ENCODE results near the gene CXCL13. TPM values are rescaled to one million over a fixed set of nuclear protein-coding genes. Genes with fewer than 3 reads are reported as not detected.

Gene CXCL13
- total RNA-seq, 1 experiment from 2014 or later: not detected

- TF ChIP-seq JAZF1 (CRISPR knock-in tag; IDR thresholded peaks at IDR 0.05): no peak
- no peak for TF ChIP-seq STAT6 (CRISPR knock-in tag; conservative IDR thresholded peaks at IDR 0.05; ENCODE audit: low read depth)
- TF ChIP-seq CREB1 (CRISPR knock-in tag; IDR thresholded peaks at IDR 0.05): no peak
- TF ChIP-seq, protein P1, sequence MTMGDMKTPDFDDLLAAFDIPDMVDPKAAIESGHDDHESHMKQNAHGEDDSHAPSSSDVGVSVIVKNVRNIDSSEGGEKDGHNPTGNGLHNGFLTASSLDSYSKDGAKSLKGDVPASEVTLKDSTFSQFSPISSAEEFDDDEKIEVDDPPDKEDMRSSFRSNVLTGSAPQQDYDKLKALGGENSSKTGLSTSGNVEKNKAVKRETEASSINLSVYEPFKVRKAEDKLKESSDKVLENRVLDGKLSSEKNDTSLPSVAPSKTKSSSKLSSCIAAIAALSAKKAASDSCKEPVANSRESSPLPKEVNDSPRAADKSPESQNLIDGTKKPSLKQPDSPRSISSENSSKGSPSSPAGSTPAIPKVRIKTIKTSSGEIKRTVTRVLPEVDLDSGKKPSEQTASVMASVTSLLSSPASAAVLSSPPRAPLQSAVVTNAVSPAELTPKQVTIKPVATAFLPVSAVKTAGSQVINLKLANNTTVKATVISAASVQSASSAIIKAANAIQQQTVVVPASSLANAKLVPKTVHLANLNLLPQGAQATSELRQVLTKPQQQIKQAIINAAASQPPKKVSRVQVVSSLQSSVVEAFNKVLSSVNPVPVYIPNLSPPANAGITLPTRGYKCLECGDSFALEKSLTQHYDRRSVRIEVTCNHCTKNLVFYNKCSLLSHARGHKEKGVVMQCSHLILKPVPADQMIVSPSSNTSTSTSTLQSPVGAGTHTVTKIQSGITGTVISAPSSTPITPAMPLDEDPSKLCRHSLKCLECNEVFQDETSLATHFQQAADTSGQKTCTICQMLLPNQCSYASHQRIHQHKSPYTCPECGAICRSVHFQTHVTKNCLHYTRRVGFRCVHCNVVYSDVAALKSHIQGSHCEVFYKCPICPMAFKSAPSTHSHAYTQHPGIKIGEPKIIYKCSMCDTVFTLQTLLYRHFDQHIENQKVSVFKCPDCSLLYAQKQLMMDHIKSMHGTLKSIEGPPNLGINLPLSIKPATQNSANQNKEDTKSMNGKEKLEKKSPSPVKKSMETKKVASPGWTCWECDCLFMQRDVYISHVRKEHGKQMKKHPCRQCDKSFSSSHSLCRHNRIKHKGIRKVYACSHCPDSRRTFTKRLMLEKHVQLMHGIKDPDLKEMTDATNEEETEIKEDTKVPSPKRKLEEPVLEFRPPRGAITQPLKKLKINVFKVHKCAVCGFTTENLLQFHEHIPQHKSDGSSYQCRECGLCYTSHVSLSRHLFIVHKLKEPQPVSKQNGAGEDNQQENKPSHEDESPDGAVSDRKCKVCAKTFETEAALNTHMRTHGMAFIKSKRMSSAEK (CRISPR knock-in tag; IDR thresholded peaks at IDR 0.05; ENCODE audit: borderline replicate concordance): no peak
- TF ChIP-seq, protein P2, sequence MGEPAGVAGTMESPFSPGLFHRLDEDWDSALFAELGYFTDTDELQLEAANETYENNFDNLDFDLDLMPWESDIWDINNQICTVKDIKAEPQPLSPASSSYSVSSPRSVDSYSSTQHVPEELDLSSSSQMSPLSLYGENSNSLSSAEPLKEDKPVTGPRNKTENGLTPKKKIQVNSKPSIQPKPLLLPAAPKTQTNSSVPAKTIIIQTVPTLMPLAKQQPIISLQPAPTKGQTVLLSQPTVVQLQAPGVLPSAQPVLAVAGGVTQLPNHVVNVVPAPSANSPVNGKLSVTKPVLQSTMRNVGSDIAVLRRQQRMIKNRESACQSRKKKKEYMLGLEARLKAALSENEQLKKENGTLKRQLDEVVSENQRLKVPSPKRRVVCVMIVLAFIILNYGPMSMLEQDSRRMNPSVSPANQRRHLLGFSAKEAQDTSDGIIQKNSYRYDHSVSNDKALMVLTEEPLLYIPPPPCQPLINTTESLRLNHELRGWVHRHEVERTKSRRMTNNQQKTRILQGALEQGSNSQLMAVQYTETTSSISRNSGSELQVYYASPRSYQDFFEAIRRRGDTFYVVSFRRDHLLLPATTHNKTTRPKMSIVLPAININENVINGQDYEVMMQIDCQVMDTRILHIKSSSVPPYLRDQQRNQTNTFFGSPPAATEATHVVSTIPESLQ (CRISPR knock-in tag; IDR thresholded peaks at IDR 0.05): no peak
- no peak for TF ChIP-seq HMGA2 (CRISPR knock-in tag; IDR thresholded peaks at IDR 0.05)
- no peak for TF ChIP-seq ELF4 (CRISPR knock-in tag; IDR thresholded peaks at IDR 0.05; ENCODE audit: low read depth)
Observed at GRCh38 chr4:77624213-77624612, 18.6 kb downstream of the CXCL13 start (continued).

GRCh38 chr4:77625485-77625884 is 19.9 kb downstream of the CXCL13 start:
- ATAC-seq: no peak
- H3K27me3 Mint-ChIP-seq (ENCODE audit: low read depth): no peaks in the 10 kb centered on the region
- H3K4me1 Mint-ChIP-seq: no peaks in the 10 kb centered on the region
- no peaks in the 10 kb centered on the region for H3K9me3 Mint-ChIP-seq
- H3K4me3 Mint-ChIP-seq: no peak overlapping the region
- DNase-seq (ENCODE audit: low spot score): no peak
- CTCF ChIA-PET: no interaction called here
- no peak overlapping the region for H3K27ac Mint-ChIP-seq
- no peak for TF ChIP-seq NFE2L1 (CRISPR knock-in tag; IDR thresholded peaks at IDR 0.05)
- no peak for TF ChIP-seq HMGA2 (CRISPR knock-in tag; IDR thresholded peaks at IDR 0.05)
- TF ChIP-seq, protein P3, sequence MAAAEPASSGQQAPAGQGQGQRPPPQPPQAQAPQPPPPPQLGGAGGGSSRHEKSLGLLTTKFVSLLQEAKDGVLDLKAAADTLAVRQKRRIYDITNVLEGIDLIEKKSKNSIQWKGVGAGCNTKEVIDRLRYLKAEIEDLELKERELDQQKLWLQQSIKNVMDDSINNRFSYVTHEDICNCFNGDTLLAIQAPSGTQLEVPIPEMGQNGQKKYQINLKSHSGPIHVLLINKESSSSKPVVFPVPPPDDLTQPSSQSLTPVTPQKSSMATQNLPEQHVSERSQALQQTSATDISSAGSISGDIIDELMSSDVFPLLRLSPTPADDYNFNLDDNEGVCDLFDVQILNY (CRISPR knock-in tag; IDR thresholded peaks at IDR 0.05): no peak
- no peaks in the 10 kb centered on the region for H3K36me3 Mint-ChIP-seq
- POLR2A ChIA-PET: no interaction called here

DNA sequence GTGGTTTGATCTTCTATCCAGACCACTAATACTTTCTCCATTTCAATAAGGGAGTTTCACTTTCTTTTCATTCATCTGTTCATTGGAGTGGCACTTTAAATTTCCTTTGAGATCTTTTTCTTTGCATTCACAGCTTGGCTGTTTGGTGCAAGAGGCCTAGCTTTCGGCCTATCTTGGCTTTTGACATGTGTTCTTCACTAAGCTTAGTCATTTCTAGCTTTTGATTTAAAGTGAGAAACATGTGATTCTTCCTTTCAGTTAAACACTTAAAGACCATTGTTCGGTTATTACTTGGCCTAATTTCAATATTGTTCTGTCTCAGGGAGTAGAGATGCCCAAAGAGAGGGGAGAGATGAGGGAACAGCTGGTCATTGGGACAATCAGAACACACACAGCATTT is 24.3 kb downstream of the CXCL13 start:
- no peak overlapping the region for H3K4me3 Mint-ChIP-seq
- DNase-seq (ENCODE audit: low spot score) (no peak), ATAC-seq (no peak)
- H3K36me3 Mint-ChIP-seq: no peaks in the 10 kb centered on the region
- no peak overlapping the region for H3K27ac Mint-ChIP-seq
- POLR2A ChIA-PET: no interaction called here
- TF ChIP-seq USF1 (CRISPR knock-in tag; IDR thresholded peaks at IDR 0.05): no peak
- no peak for TF ChIP-seq IRF1 (CRISPR knock-in tag; IDR thresholded peaks at IDR 0.05)
- no peak for TF ChIP-seq FOXK1 (CRISPR knock-in tag; IDR thresholded peaks at IDR 0.05)
- TF ChIP-seq NFYB (CRISPR knock-in tag; conservative IDR thresholded peaks at IDR 0.05; ENCODE audit: low read depth): no peak
- TF ChIP-seq NFE2L1 (CRISPR knock-in tag; IDR thresholded peaks at IDR 0.05): no peak
- TF ChIP-seq ZNF396 (CRISPR knock-in tag; IDR thresholded peaks at IDR 0.05; ENCODE audit: borderline replicate concordance): no peak
- TF ChIP-seq EMX1 (CRISPR knock-in tag; IDR thresholded peaks at IDR 0.05): no peak
- TF ChIP-seq TEAD4 (CRISPR knock-in tag; IDR thresholded peaks at IDR 0.05): no peak
- peaks cover 7% of the 10 kb centered on the region; the same call in 1 of the 2 replicates for H3K9me3 Mint-ChIP-seq
- H3K4me1 Mint-ChIP-seq: no peaks in the 10 kb centered on the region
- H3K27me3 Mint-ChIP-seq (ENCODE audit: low read depth): no peaks in the 10 kb centered on the region; the same call in 1 of the 2 replicates
- CTCF ChIA-PET: interaction anchor here (1.0 kb wide), 1 partner anchor 31 kb away, joined by 3 read pairs; no protein-coding TSS in a partner anchor
